H1 (cell line): ENCODE results near the gene LPP. TPM values are rescaled to one million over a fixed set of nuclear protein-coding genes. Genes with fewer than 3 reads are reported as not detected.

Experiments used
- CTCF ChIA-PET: fragments of 300-600 bp; sonication (Branson Sonifier 250); formaldehyde crosslinking; loops from one replicate; lab custom pipeline; 2021; ENCODE audit not compliant: partially characterized antibody; lab: Charles Lee
- POLR2A ChIA-PET: fragments of 300-600 bp; sonication (Branson Sonifier 250); formaldehyde crosslinking; loops from one replicate; lab custom pipeline; 2021; ENCODE audit warnings: inconsistent platforms; ENCODE audit not compliant: partially characterized antibody; lab: Charles Lee
- DNase-seq, 2 experiments: peaks; one replicate each; pipeline versions ENCODE4 v3.0.0 to v3.0.0-alpha.2; 2010 to 2022; ENCODE audit warnings: low spot score in 2 of 2, low read depth in 1 of 2, mixed read lengths in 1 of 2
- FAIRE-seq: peaks from 2 replicates; lab custom pipeline; 2011; peaks lifted over from hg19 to GRCh38; lab: Jason Lieb, UNC
- H2AFZ ChIP-seq: 2 replicates; pipeline ENCODE4 v1.8.1; 2012; ENCODE audit warnings: low read length, inconsistent platforms
- H2AK5ac ChIP-seq: 2 replicates; pipeline ENCODE4 v1.6.1; 2013; ENCODE audit warnings: low read depth, low read length
- H2BK120ac ChIP-seq: replicated peaks from 2 replicates; pipeline ENCODE3; 2013; ENCODE audit warnings: low read depth, low read length, inconsistent platforms
- H2BK12ac ChIP-seq: 2 replicates; pipeline ENCODE4 v1.6.1; 2013; ENCODE audit warnings: low read depth, low read length
- H2BK15ac ChIP-seq: 2 replicates; pipeline ENCODE4 v1.6.1; 2013; ENCODE audit warnings: low read length
- H2BK20ac ChIP-seq: 2 replicates; pipeline ENCODE4 v1.6.1; 2013; ENCODE audit warnings: low read length
- H2BK5ac ChIP-seq: 2 replicates; pipeline ENCODE4 v1.6.1; 2013; ENCODE audit warnings: low read depth, low read length
- H3K14ac ChIP-seq: 2 replicates; pipeline ENCODE4 v1.6.1; 2013; ENCODE audit warnings: inconsistent platforms; ENCODE audit not compliant: insufficient read length
- H3K18ac ChIP-seq: 2 replicates; pipeline ENCODE4 v1.6.1; 2013; ENCODE audit warnings: low read length; ENCODE audit errors: extremely low read depth
- H3K23ac ChIP-seq: 2 replicates; pipeline ENCODE4 v1.6.1; 2013; ENCODE audit warnings: inconsistent platforms; ENCODE audit not compliant: insufficient read length
- H3K23me2 ChIP-seq: 2 replicates; pipeline ENCODE4 v1.6.1; 2013; ENCODE audit warnings: low read depth, low read length
- H3K27ac ChIP-seq: 2 replicates; pipeline ENCODE4 v1.6.1; 2011; ENCODE audit warnings: low read depth, low read length, inconsistent platforms
- H3K27me3 ChIP-seq, 4 experiments: replicated peaks in 1 of 4; 1 replicate in 1 of 4; 2 replicates in 3 of 4; pipeline versions ENCODE4 v1.6.1 to v1.8.1; 2011 to 2013; ENCODE audit warnings: low read length in 3 of 4, mild to moderate bottlenecking in 3 of 4, inconsistent platforms in 2 of 4, mixed read lengths in 2 of 4, moderate library complexity in 1 of 4; ENCODE audit not compliant: control insufficient read depth in 3 of 4, insufficient read depth in 3 of 4; ENCODE audit errors: extremely low read depth in 1 of 4
- H3K36me3 ChIP-seq, 4 experiments: 2 replicates each; pipeline versions ENCODE4 v1.6.1 to v1.8.1; 2011 to 2013; ENCODE audit warnings: mild to moderate bottlenecking in 4 of 4, low read length in 3 of 4, moderate library complexity in 2 of 4, control low read depth in 1 of 4, inconsistent platforms in 1 of 4; ENCODE audit not compliant: insufficient read depth in 4 of 4, control insufficient read depth in 2 of 4
- H3K4ac ChIP-seq: replicated peaks from 2 replicates; pipeline ENCODE3; 2013; ENCODE audit warnings: low read length, low read depth, mixed read lengths, inconsistent platforms; ENCODE audit not compliant: insufficient read length
- H3K4me1 ChIP-seq, 4 experiments: replicated peaks in 1 of 4; 1 replicate in 1 of 4; 2 replicates in 3 of 4; pipeline versions ENCODE4 v1.6.1 to v1.8.1; 2011 to 2013; ENCODE audit warnings: low read length in 3 of 4, inconsistent platforms in 2 of 4, mixed read lengths in 1 of 4; ENCODE audit not compliant: insufficient read depth in 4 of 4, control insufficient read depth in 3 of 4
- H3K4me2 ChIP-seq, 2 experiments: 2 replicates each; pipeline versions ENCODE4 v1.6.1 to v1.8.1; 2011 to 2013; ENCODE audit warnings: low read depth in 2 of 2, low read length in 2 of 2, control low read depth in 1 of 2, inconsistent platforms in 1 of 2, mild to moderate bottlenecking in 1 of 2; ENCODE audit not compliant: insufficient read depth in 1 of 2
- H3K4me3 ChIP-seq, 4 experiments: fragments of 200-600, 300-600 bp in 1 of 4; sonication (generic), shearing (Covaris generic), sonication (Bioruptor Twin) in 1 of 4; 2 replicates each; pipeline versions ENCODE4 v1.5.1 to v1.8.1; 2011 to 2016; ENCODE audit warnings: low read length in 4 of 4, low read depth in 3 of 4, control low read depth in 2 of 4, inconsistent platforms in 2 of 4, mild to moderate bottlenecking in 2 of 4, mixed read lengths in 1 of 4, moderate library complexity in 1 of 4; ENCODE audit not compliant: insufficient read depth in 2 of 4; ENCODE audit errors: extremely low read depth in 1 of 4
- H3K56ac ChIP-seq: replicated peaks from 2 replicates; pipeline ENCODE3; 2013; ENCODE audit warnings: low read depth, mild to moderate bottlenecking, mixed read lengths, low read length, inconsistent platforms; ENCODE audit not compliant: insufficient read length
- H3K79me1 ChIP-seq: 2 replicates; pipeline ENCODE4 v1.6.1; 2013; ENCODE audit warnings: low read depth, low read length, control low read depth
- H3K79me2 ChIP-seq, 2 experiments: 2 replicates each; pipeline versions ENCODE4 v1.6.1 to v1.8.1; 2012 to 2013; ENCODE audit warnings: low read length in 2 of 2, mild to moderate bottlenecking in 2 of 2, inconsistent platforms in 1 of 2; ENCODE audit not compliant: insufficient read depth in 2 of 2, control insufficient read depth in 1 of 2
- H3K9ac ChIP-seq, 4 experiments: replicated peaks in 1 of 4; 1 replicate in 1 of 4; 2 replicates in 3 of 4; pipeline versions ENCODE4 v1.6.1 to v1.8.1; 2011 to 2013; ENCODE audit warnings: low read depth in 3 of 4, low read length in 3 of 4, control low read depth in 2 of 4, mild to moderate bottlenecking in 2 of 4, moderate library complexity in 2 of 4, inconsistent platforms in 1 of 4; ENCODE audit errors: extremely low read depth in 1 of 4
- H3K9me3 ChIP-seq, 2 experiments: 2 replicates each; pipeline versions ENCODE4 v1.6.1 to v1.8.1; 2012 to 2013; ENCODE audit warnings: mild to moderate bottlenecking in 2 of 2, moderate library complexity in 2 of 2, control low read depth in 1 of 2, inconsistent platforms in 1 of 2, low read depth in 1 of 2, low read length in 1 of 2, mixed read lengths in 1 of 2; ENCODE audit not compliant: insufficient read depth in 2 of 2
- H4K20me1 ChIP-seq, 2 experiments: replicated peaks in 1 of 2; 2 replicates each; pipeline versions ENCODE3 to v1.8.1; 2011 to 2013; ENCODE audit warnings: inconsistent platforms in 2 of 2, low read length in 2 of 2, mild to moderate bottlenecking in 1 of 2; ENCODE audit not compliant: insufficient read depth in 2 of 2, control insufficient read depth in 1 of 2
- H4K5ac ChIP-seq: 2 replicates; pipeline ENCODE4 v1.6.1; 2013; ENCODE audit warnings: low read length, low read depth, mixed read lengths, inconsistent platforms; ENCODE audit not compliant: insufficient read length
- H4K8ac ChIP-seq: 2 replicates; pipeline ENCODE4 v1.8.0; 2013; ENCODE audit warnings: mild to moderate bottlenecking, moderate library complexity, low read length, inconsistent platforms; ENCODE audit not compliant: insufficient read depth; ENCODE audit errors: extremely low read depth
- H4K91ac ChIP-seq: replicated peaks from 2 replicates; pipeline ENCODE3; 2013; ENCODE audit warnings: low read length, mixed read lengths, inconsistent platforms; ENCODE audit not compliant: insufficient read length
- BACH1 ChIP-seq: IDR thresholded peaks from 2 replicates; pipeline ENCODE4 v1.6.1; 2012; ENCODE audit warnings: low read length, improper control_type of control experiment
- CBX8 ChIP-seq: fragments of 300-800, 300-1000 bp; sonication (generic); IDR thresholded peaks from 2 replicates; pipeline ENCODE4 v1.7.1; 2016; ENCODE audit warnings: low read depth, low read length, borderline replicate concordance
- CREB1 ChIP-seq: IDR thresholded peaks from 2 replicates; pipeline ENCODE4 v1.6.1; 2012; ENCODE audit warnings: inconsistent platforms
- CTCF ChIP-seq, 3 experiments: IDR thresholded peaks; 1 replicate in 2 of 3; 2 replicates in 1 of 3; pipeline versions ENCODE4 v1.5.1 to v1.6.1; 2011; ENCODE audit warnings: low read length in 3 of 3, mild to moderate bottlenecking in 3 of 3, inconsistent platforms in 2 of 3, low read depth in 1 of 3, moderate library complexity in 1 of 3; ENCODE audit not compliant: insufficient read depth in 1 of 3; ENCODE audit errors: control extremely low read depth in 1 of 3
- GABPA ChIP-seq: IDR thresholded peaks from 2 replicates; pipeline ENCODE4 v1.6.1; 2011; ENCODE audit warnings: mild to moderate bottlenecking, low read length, moderate library complexity, borderline replicate concordance; ENCODE audit not compliant: insufficient read depth
- GTF2F1 ChIP-seq: IDR thresholded peaks from 2 replicates; pipeline ENCODE4 v1.6.1; 2012; ENCODE audit warnings: low read depth, low read length, improper control_type of control experiment, borderline replicate concordance
- MAFK ChIP-seq: IDR thresholded peaks from 2 replicates; pipeline ENCODE4 v1.6.1; 2012; ENCODE audit warnings: low read depth, mild to moderate bottlenecking, improper control_type of control experiment, low read length
- NANOG ChIP-seq: IDR thresholded peaks from 2 replicates; pipeline ENCODE4 v1.6.1; 2011; ENCODE audit warnings: low read length, low read depth, mild to moderate bottlenecking, inconsistent platforms; ENCODE audit not compliant: insufficient read depth, poor library complexity, severe bottlenecking
- SIRT6 ChIP-seq: IDR thresholded peaks from one replicate; pipeline ENCODE4 v1.7.1; 2012; ENCODE audit warnings: low read length, inconsistent platforms
- SUZ12 ChIP-seq: fragments of 200-600 bp; sonication (generic); IDR thresholded peaks from 2 replicates; pipeline ENCODE4 v1.6.1; 2012; ENCODE audit warnings: mild to moderate bottlenecking, inconsistent platforms, low read length, moderate library complexity, mixed read lengths
- WGBS, 2 experiments: shearing (Covaris generic) in 1 of 2; methylation state at CpG; one replicate each; pipeline versions ENCODE4 v1.1.6 to v1.1.7; 2013 to 2015; ENCODE audit warnings: low lambda C conversion rate in 2 of 2, mixed read lengths in 2 of 2, inconsistent platforms in 1 of 2, low coverage in 1 of 2, missing lambda C conversion rate in 1 of 2; ENCODE audit not compliant: insufficient replicate concordance in 2 of 2, insufficient coverage in 1 of 2, insufficient read length in 1 of 2; ENCODE audit errors: extremely low coverage in 1 of 2, missing lambda C conversion rate in 1 of 2; 5-methylcytosine and 5-hydroxymethylcytosine counted together
- polyA plus RNA-seq, 7 experiments: library from polyadenylated mRNA; depleted of rRNA in 3 of 7; stranded (reverse) in 5 of 7; unstranded in 2 of 7; fragments of >200 nt in 5 of 7; fragments of 200-250 nt in 2 of 7; gene quantifications; 1 replicate in 5 of 7; 2 replicates in 1 of 7; 4 replicates in 1 of 7; pipeline versions ENCODE4 v1.2.1 to v1.2.3, GENCODE V29; 2011 to 2013; ENCODE audit warnings: missing spikeins in 2 of 7, mixed read lengths in 2 of 7
- total RNA-seq: library from RNA; stranded (reverse); fragmentation: NEBNext Ultra II Directional; extraction: Animal tissue kit (Norgen Biotek cat#: 25700); gene quantifications from 2 replicates; pipeline ENCODE4 v1.2.1, GENCODE V29; 2021
- TF ChIP-seq, protein P1 (sequence below): IDR thresholded peaks from 2 replicates; pipeline ENCODE4 v1.6.1; 2011; ENCODE audit warnings: low read length, improper control_type of control experiment

Gene LPP
- total and polyA plus RNA-seq, 2 of the 8 experiments (the other 6 are each of a cell fraction or from before 2014, with no cell fraction given): 10.0 to 53.3 TPM

DNA sequence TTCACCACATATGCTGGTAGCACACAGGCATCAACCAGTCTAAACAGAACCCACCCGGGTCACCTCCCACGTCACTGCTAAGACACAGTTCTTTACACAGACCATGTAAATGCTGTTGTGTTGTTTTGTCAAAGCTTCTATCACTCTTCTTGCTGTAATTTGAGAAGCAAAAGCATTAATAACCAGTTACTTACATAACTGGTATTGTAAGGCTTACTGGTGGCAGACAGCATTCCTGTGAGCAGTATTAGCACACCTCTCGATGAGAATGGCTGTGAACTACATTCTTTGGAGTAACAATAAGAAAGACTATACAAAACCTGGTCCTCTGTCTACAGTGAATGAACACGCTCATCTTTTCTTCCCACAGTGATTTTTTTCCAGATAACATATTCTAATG is 479.2 kb downstream of the LPP start:
- Histone ChIP-seq H3K9me3 (peaks cover 0 to 6% of the 10 kb centered on the region in 2 experiments; a peak in 2 of 4 replicates), H3K9ac (no peak overlapping the region), H3K18ac (no peak overlapping the region), H2BK15ac (no peak overlapping the region), H3K4me2 (no peak overlapping the region), H3K56ac (no peak overlapping the region), H4K91ac (no peak overlapping the region), H2AFZ (no peak overlapping the region), H4K8ac (no peak overlapping the region), H3K79me2 (no peaks in the 10 kb centered on the region), H2AK5ac (no peak overlapping the region), H3K23ac (no peak overlapping the region), H3K4ac (no peak overlapping the region), H4K5ac (no peak overlapping the region), H3K27ac (no peak overlapping the region), H3K27me3 (no peaks in the 10 kb centered on the region), H3K79me1 (no peaks in the 10 kb centered on the region), H2BK120ac (no peak overlapping the region), H2BK12ac (no peak overlapping the region), H3K14ac (no peak overlapping the region), H3K36me3 (no peaks in the 10 kb centered on the region; a peak in 1 of 8 replicates), H2BK5ac (no peak overlapping the region), H4K20me1 (no peaks in the 10 kb centered on the region), H3K4me1 (no peaks in the 10 kb centered on the region), H3K23me2 (no peaks in the 10 kb centered on the region), H3K4me3 (no peak overlapping the region), H2BK20ac (no peak overlapping the region)
- DNase-seq (no peak), FAIRE-seq (no peak)
- POLR2A ChIA-PET: no interaction called here
- WGBS, 2 experiments: 95% methylated on average over 4 of the region's 4 CpGs; no CpG with 5 or more reads in 1 of the 2 experiments
- CTCF ChIA-PET: no interaction called here
- no peak for TF ChIP-seq MAFK
- TF ChIP-seq CTCF (IDR thresholded peaks at IDR 0.05; ENCODE audit: control extremely low read depth in 1 of 3, insufficient read depth in 1 of 3, low read depth in 1 of 3, low read length in 3 of 3): no peak
- TF ChIP-seq SUZ12: no peak
- TF ChIP-seq BACH1: no peak
- TF ChIP-seq SIRT6: no peak
- no peak for TF ChIP-seq GABPA
- no peak for TF ChIP-seq CBX8
- no peak for TF ChIP-seq NANOG
- TF ChIP-seq, protein P1, sequence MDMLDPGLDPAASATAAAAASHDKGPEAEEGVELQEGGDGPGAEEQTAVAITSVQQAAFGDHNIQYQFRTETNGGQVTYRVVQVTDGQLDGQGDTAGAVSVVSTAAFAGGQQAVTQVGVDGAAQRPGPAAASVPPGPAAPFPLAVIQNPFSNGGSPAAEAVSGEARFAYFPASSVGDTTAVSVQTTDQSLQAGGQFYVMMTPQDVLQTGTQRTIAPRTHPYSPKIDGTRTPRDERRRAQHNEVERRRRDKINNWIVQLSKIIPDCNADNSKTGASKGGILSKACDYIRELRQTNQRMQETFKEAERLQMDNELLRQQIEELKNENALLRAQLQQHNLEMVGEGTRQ: no peak
- no peak for TF ChIP-seq CREB1
- no peak for TF ChIP-seq GTF2F1
